Glutamatergic neuron (in vitro differentiated cells): Measurements from ENCODE around the gene RFTN2. TPM values are rescaled to one million over a fixed set of nuclear protein-coding genes. Genes with fewer than 3 reads are reported as not detected.

ENCODE experiments used
- DNase-seq: peaks from one replicate; pipeline ENCODE4 v3.0.0; 2022
- H3K27ac Mint-ChIP-seq: one replicate; pipeline ENCODE4 v1.8.0; 2020; ENCODE audit warnings: mild to moderate bottlenecking, mixed read lengths, inconsistent platforms; ENCODE audit not compliant: unreplicated experiment
- H3K27me3 Mint-ChIP-seq: one replicate; pipeline ENCODE4 v1.8.0; 2020; ENCODE audit warnings: mild to moderate bottlenecking, moderate library complexity, mixed read lengths, inconsistent platforms; ENCODE audit not compliant: unreplicated experiment
- H3K36me3 Mint-ChIP-seq: one replicate; pipeline ENCODE4 v1.8.0; 2020; ENCODE audit warnings: mild to moderate bottlenecking, mixed read lengths, inconsistent platforms; ENCODE audit not compliant: unreplicated experiment
- H3K4me1 Mint-ChIP-seq: one replicate; pipeline ENCODE4 v1.8.0; 2020; ENCODE audit warnings: mild to moderate bottlenecking, low read depth, mixed read lengths, inconsistent platforms; ENCODE audit not compliant: unreplicated experiment
- H3K4me3 Mint-ChIP-seq: one replicate; pipeline ENCODE4 v1.8.0; 2020; ENCODE audit warnings: mild to moderate bottlenecking, mixed read lengths, inconsistent platforms; ENCODE audit not compliant: unreplicated experiment
- H3K9me3 Mint-ChIP-seq: one replicate; pipeline ENCODE4 v1.8.0; 2020; ENCODE audit warnings: mild to moderate bottlenecking, moderate library complexity, mixed read lengths, inconsistent platforms; ENCODE audit not compliant: unreplicated experiment
- CTCF ChIP-seq: fragments of 200-600 bp; sonication (generic); IDR thresholded peaks from one replicate; pipeline ENCODE4 v1.5.0; 2021; ENCODE audit not compliant: partially characterized antibody, unreplicated experiment
- total RNA-seq: library from RNA; stranded (reverse); fragmentation: NEBNext Ultra II Directional; extraction: Animal tissue kit (Norgen Biotek cat#: 25700); gene quantifications from one replicate; pipeline ENCODE4 v1.2.1, GENCODE V29; 2021; ENCODE audit not compliant: unreplicated experiment

The RFTN2 gene
- total RNA-seq, 1 donor from 2014 or later, result 2.5 TPM

DNA sequence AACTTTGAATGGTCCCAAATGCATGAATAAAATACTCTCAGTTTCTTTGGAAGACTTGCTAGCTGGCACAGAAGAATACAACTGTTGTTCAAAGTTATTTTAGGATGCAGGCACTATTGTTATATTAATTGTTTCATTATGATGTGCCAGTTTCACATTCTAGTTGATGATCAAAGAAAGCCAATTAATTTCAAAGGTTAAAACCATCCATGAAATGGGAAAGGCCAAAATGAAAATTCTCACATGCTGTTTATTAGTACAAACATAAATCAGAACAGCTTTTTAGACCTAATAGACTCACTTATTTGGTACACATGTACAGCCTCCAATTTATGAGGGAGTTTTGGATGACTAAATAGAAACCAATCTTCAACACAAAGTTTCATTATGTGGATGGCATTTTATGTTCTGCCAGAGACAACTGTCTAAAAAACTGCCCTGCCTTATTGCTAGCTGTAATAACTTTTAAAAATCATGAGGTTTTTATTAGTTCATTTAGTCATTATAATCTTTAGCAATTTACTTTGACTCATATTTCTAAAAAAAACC lies 42.2 kb downstream of the RFTN2 start:
- H3K9me3 Mint-ChIP-seq, result no peaks in the 10 kb centered on the region
- no peaks in the 10 kb centered on the region for H3K36me3 Mint-ChIP-seq
- H3K4me1 Mint-ChIP-seq, result no peaks in the 10 kb centered on the region
- no peak overlapping the region for H3K27ac Mint-ChIP-seq
- H3K27me3 Mint-ChIP-seq, result no peaks in the 10 kb centered on the region
- no peak for TF ChIP-seq CTCF
- no peak overlapping the region for H3K4me3 Mint-ChIP-seq
- DNase-seq, result no peak

- H3K9me3 Mint-ChIP-seq, result peaks cover 2% of the 10 kb centered on the region
- no peak overlapping the region for H3K27ac Mint-ChIP-seq
- H3K36me3 Mint-ChIP-seq, result no peaks in the 10 kb centered on the region
- no peak for TF ChIP-seq CTCF
- no peaks in the 10 kb centered on the region for H3K27me3 Mint-ChIP-seq
- DNase-seq, result no peak
- H3K4me3 Mint-ChIP-seq, result no peak overlapping the region
- H3K4me1 Mint-ChIP-seq, result no peaks in the 10 kb centered on the region
Measured at GRCh38 chr2:197628043-197628500, 47.3 kb downstream of the RFTN2 start.

- H3K27me3 Mint-ChIP-seq, result no peaks in the 10 kb centered on the region
- DNase-seq, result no peak
- no peaks in the 10 kb centered on the region for H3K36me3 Mint-ChIP-seq
- H3K4me1 Mint-ChIP-seq, result no peaks in the 10 kb centered on the region
- H3K27ac Mint-ChIP-seq, result no peak overlapping the region
- no peak overlapping the region for H3K4me3 Mint-ChIP-seq
- H3K9me3 Mint-ChIP-seq, result peaks cover 2% of the 10 kb centered on the region
- no peak for TF ChIP-seq CTCF
Measured at GRCh38 chr2:197626965-197627625, 48.3 kb downstream of the RFTN2 start.

DNA sequence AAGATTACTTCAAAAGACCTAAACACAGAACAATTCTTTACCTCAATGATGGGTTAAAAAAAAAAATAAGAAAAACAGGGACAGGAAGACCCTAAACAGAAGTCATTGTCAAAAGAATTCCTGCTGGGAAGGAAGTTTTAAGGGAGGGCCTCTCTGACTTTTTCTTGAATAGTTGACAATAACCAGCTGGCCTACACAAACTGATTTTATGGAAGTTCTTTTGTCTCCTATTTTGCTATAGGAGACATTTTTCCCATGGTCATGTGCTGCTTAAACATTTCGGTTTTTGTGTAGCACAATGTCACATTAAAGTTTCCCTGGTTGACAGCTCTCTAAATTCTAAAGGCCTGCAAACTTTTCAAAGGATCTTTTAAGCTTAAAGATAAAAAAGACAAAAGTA lies 55.3 kb downstream of the RFTN2 start:
- no peak overlapping the region for H3K27ac Mint-ChIP-seq
- no peak overlapping the region for H3K4me3 Mint-ChIP-seq
- TF ChIP-seq CTCF, result no peak

DNA sequence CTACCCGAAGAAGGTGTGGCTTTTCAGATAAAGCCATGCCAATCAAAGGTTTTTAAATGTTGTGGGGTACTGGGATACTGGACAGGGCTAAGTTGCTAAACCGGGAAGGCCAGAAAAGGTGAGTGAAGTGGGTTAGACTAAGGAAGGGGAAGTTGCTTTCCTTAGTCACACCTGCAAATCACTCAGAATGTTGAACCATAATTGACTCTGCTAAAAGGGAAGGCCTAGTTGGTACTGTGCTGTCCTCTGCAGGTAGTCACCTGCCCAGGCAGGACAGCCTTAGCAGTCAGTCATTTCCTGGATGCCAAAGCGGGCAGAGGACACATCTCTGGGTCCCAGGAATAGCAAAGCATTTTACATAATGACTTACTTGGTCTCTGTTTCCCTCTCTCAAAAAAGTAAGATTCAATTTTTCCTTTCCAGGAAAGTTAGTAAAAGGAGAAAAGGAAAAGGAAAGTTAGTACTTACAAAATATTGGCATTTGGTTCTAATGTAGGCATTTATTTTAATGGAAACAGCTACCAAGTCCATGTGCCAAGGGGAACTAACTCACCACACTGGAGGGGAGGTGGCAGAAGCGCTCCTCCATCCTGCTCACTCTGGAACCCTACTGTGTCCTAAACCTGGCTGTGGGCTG lies 60.3 kb downstream of the RFTN2 start:
- H3K27me3 Mint-ChIP-seq, result no peaks in the 10 kb centered on the region
- H3K27ac Mint-ChIP-seq, result no peak overlapping the region
- TF ChIP-seq CTCF, result no peak
- no peaks in the 10 kb centered on the region for H3K36me3 Mint-ChIP-seq
- H3K4me3 Mint-ChIP-seq, result no peak overlapping the region
- H3K4me1 Mint-ChIP-seq, result no peaks in the 10 kb centered on the region
- peaks cover 4% of the 10 kb centered on the region for H3K9me3 Mint-ChIP-seq
- no peak for DNase-seq

More for the DNA sequence above, 55.3 kb downstream of the RFTN2 start:
- peaks cover 4% of the 10 kb centered on the region for H3K9me3 Mint-ChIP-seq
- no peaks in the 10 kb centered on the region for H3K36me3 Mint-ChIP-seq
- DNase-seq, result no peak
- no peaks in the 10 kb centered on the region for H3K4me1 Mint-ChIP-seq
- H3K27me3 Mint-ChIP-seq, result no peaks in the 10 kb centered on the region
